ENCODE measurements around the gene FRAS1.
"Not testable (repeated sequence)": the region's sequence is repeated elsewhere in the genome, so short reads cannot be mapped to it uniquely, and the experiment has no call there.

FRAS1 gene

GRCh38 chr4:78525559-78525958 is 468.4 kb downstream of the FRAS1 start:
- DNase-seq = no peak

GRCh38 chr4:78527103-78527502 is 470.0 kb downstream of the FRAS1 start:
- DNase-seq = no peak

GRCh38 chr4:78527555-78527954 is 470.4 kb downstream of the FRAS1 start:
- no peak for DNase-seq

- DNase-seq = no peak
Observed at GRCh38 chr4:78528327-78528726, 471.2 kb downstream of the FRAS1 start.

GRCh38 chr4:78529569-78530209 is 472.6 kb downstream of the FRAS1 start:
- no peak for DNase-seq

GRCh38 chr4:78532046-78532445 is 474.9 kb downstream of the FRAS1 start:
- DNase-seq = no peak

GRCh38 chr4:78533854-78534253 is 476.7 kb downstream of the FRAS1 start:
- no peak for DNase-seq

GRCh38 chr4:78534286-78534955 is 477.3 kb downstream of the FRAS1 start:
- no peak for DNase-seq

- no peak for DNase-seq
Observed at GRCh38 chr4:78542373-78542772, 485.2 kb downstream of the FRAS1 start.

GRCh38 chr4:78543424-78544125 is 486.5 kb downstream of the FRAS1 start:
- DNase-seq = no peak

GRCh38 chr4:78544678-78545077 is 487.6 kb downstream of the FRAS1 start:
- DNase-seq = no peak

GRCh38 chr4:78545275-78546246 is 488.4 kb downstream of the FRAS1 start:
- DNase-seq = no peak

- not testable (repeated sequence) for DNase-seq
Observed at GRCh38 chr4:78547899-78548298, 490.8 kb downstream of the FRAS1 start.

- DNase-seq = not testable (repeated sequence)
Observed at GRCh38 chr4:78548889-78549288, 491.8 kb downstream of the FRAS1 start.

GRCh38 chr4:78551420-78552351 is 494.6 kb downstream of the FRAS1 start, which contains the start of gene ANXA3:
ANXA3 (plus strand) TSS chr4:78551770; CDS start chr4:78554474, 2,704 bp downstream.
- no peak for DNase-seq

- no peak for DNase-seq
Observed at GRCh38 chr4:78552389-78553042, 495.4 kb downstream of the FRAS1 start.

- DNase-seq = no peak
Observed at GRCh38 chr4:78553043-78553396, 495.9 kb downstream of the FRAS1 start.

- DNase-seq = no peak
Observed at GRCh38 chr4:78553529-78554060, 496.5 kb downstream of the FRAS1 start.

GRCh38 chr4:78556665-78557064 is 499.5 kb downstream of the FRAS1 start:
- DNase-seq = no peak

- DNase-seq = no peak
Observed at GRCh38 chr4:78557841-78558240, 500.7 kb downstream of the FRAS1 start.

GRCh38 chr4:78558410-78558809 is 501.3 kb downstream of the FRAS1 start:
- no peak for DNase-seq
